Peyer's patch (tissue), 4 donors: Measurements from ENCODE around the gene BNIP3.

ENCODE experiments used
- CTCF ChIP-seq, 6 experiments: fragments of 450-650 bp in 4 of 6; fragments of 200-600 bp in 2 of 6; sonication (generic) in 1 of 6; IDR thresholded peaks; one replicate each; pipeline ENCODE4 v1.5.1; 2017 to 2019; ENCODE audit warnings: antibody characterized with exemption in 6 of 6, mild to moderate bottlenecking in 3 of 6, moderate library complexity in 1 of 6
- POLR2A ChIP-seq, 2 donors: fragments of 450-650 bp; IDR thresholded peaks; one replicate each; pipeline ENCODE4 v1.5.1; 2017; ENCODE audit warnings: antibody characterized with exemption in 2 of 2, mild to moderate bottlenecking in 2 of 2, moderate library complexity in 2 of 2

GRCh38 chr10:131972474-131973071 is 9.2 kb downstream of the BNIP3 start:
- no peak for TF ChIP-seq POLR2A (IDR thresholded peaks at IDR 0.05)
- TF ChIP-seq CTCF (IDR thresholded peaks at IDR 0.05): no peak
